ENCODE data around the gene BCL11A. TPM values are rescaled to one million over a fixed set of nuclear protein-coding genes. Genes with fewer than 3 reads are reported as not detected.

Gene BCL11A
- polyA plus RNA-seq, 3 donors: 8.7 to 15.6 (median 11.1) TPM

- Histone ChIP-seq H4K20me1 (ENCODE audit: insufficient read depth, low read length) (no peaks in the 10 kb centered on the region), H3K9ac (ENCODE audit: insufficient read depth, low read length, poor library complexity, severe bottlenecking) (no peak overlapping the region), H3K4me3 (replicated peaks in 1 of 3; ENCODE audit: low read depth in 2 of 3, low read length in 3 of 3) (no peak overlapping the region), H3K27ac (ENCODE audit: low read depth in 1 of 2, low read length in 2 of 2) (peak overlapping the region in 1 of 2 donors; percentile 94), H3K4me2 (replicated peaks; ENCODE audit: extremely low read depth, low read length, poor library complexity, severe bottlenecking) (no peak overlapping the region), H2AFZ (ENCODE audit: insufficient read depth, low read depth, low read length, poor library complexity, severe bottlenecking) (no peak overlapping the region), H3K79me2 (ENCODE audit: insufficient read depth, low read length) (no peaks in the 10 kb centered on the region), H3K9me3 (replicated peaks in 1 of 2; ENCODE audit: control insufficient read depth in 1 of 2, insufficient read depth in 1 of 2, low read length in 2 of 2) (no peaks in the 10 kb centered on the region), H3K27me3 (ENCODE audit: control insufficient read depth in 2 of 2, insufficient read depth in 2 of 2, low read length in 2 of 2) (no peaks in the 10 kb centered on the region), H3K4me1 (ENCODE audit: control insufficient read depth in 1 of 2, insufficient read depth in 2 of 2, low read length in 2 of 2) (peaks cover 26 to 43% of the 10 kb centered on the region in 2 donors), H3K36me3 (replicated peaks in 1 of 2; ENCODE audit: control insufficient read depth in 1 of 2, insufficient read depth in 2 of 2, low read length in 2 of 2) (no peaks in the 10 kb centered on the region)
- H3K9me3 Mint-ChIP-seq: peaks cover 0 to 2% (median 0%) of the 10 kb centered on the region in 7 donors
- WGBS (ENCODE audit: insufficient coverage): 69% methylated on average over 3 of the region's 6 CpGs
- intact Hi-C loops (cut with micrococcal nuclease): loop anchor here in 1 of 2 donors (10.0 kb wide), 1 partner anchor 54 kb away; no protein-coding TSS in a partner anchor
- TF ChIP-seq CTCF (IDR thresholded peaks at IDR 0.05): no peak
- H3K36me3 Mint-ChIP-seq: peaks cover 0 to 3% of the 10 kb centered on the region in 2 donors
- peak overlapping the region in 3 of 7 donors; percentile 6 to 81 (median 75) for H3K27ac Mint-ChIP-seq
- H3K4me1 Mint-ChIP-seq: peaks cover 46% of the 10 kb centered on the region
- no peak for DNase-seq
- H3K4me3 Mint-ChIP-seq: no peak overlapping the region
- H3K27me3 Mint-ChIP-seq (ENCODE audit: low read depth in 3 of 3): peaks cover 0 to 1% (median 0%) of the 10 kb centered on the region in 3 donors
Observed at GRCh38 chr2:60440767-60441163, 112.7 kb downstream of the BCL11A start.

- Histone ChIP-seq H3K9me3 (replicated peaks in 1 of 2; ENCODE audit: control insufficient read depth in 1 of 2, insufficient read depth in 1 of 2, low read length in 2 of 2) (no peaks in the 10 kb centered on the region), H3K4me3 (replicated peaks in 1 of 3; ENCODE audit: low read depth in 2 of 3, low read length in 3 of 3) (peak overlapping the region in 1 of 3 experiments; percentile 61), H3K9ac (ENCODE audit: insufficient read depth, low read length, poor library complexity, severe bottlenecking) (no peak overlapping the region), H3K27me3 (ENCODE audit: control insufficient read depth in 2 of 2, insufficient read depth in 2 of 2, low read length in 2 of 2) (no peaks in the 10 kb centered on the region), H3K36me3 (replicated peaks in 1 of 2; ENCODE audit: control insufficient read depth in 1 of 2, insufficient read depth in 2 of 2, low read length in 2 of 2) (no peaks in the 10 kb centered on the region), H3K27ac (ENCODE audit: low read depth in 1 of 2, low read length in 2 of 2) (peak overlapping the region in 1 of 2 donors; percentile 94), H3K79me2 (ENCODE audit: insufficient read depth, low read length) (no peaks in the 10 kb centered on the region), H3K4me1 (ENCODE audit: control insufficient read depth in 1 of 2, insufficient read depth in 2 of 2, low read length in 2 of 2) (peaks cover 26 to 43% of the 10 kb centered on the region in 2 donors), H2AFZ (ENCODE audit: insufficient read depth, low read depth, low read length, poor library complexity, severe bottlenecking) (peak overlapping the region; percentile 87), H4K20me1 (ENCODE audit: insufficient read depth, low read length) (no peaks in the 10 kb centered on the region), H3K4me2 (replicated peaks; ENCODE audit: extremely low read depth, low read length, poor library complexity, severe bottlenecking) (peak overlapping the region; percentile 74)
- H3K27ac Mint-ChIP-seq: peak overlapping the region; percentile 93 to 99 (median 96)
- no peak for DNase-seq
- intact Hi-C loops (cut with micrococcal nuclease): loop anchor here in 1 of 2 donors (10.0 kb wide), 1 partner anchor 55 kb away; no protein-coding TSS in a partner anchor
- H3K27me3 Mint-ChIP-seq (ENCODE audit: low read depth in 3 of 3): peaks cover 0 to 1% (median 0%) of the 10 kb centered on the region in 3 donors
- H3K9me3 Mint-ChIP-seq: peaks cover 0 to 2% (median 0%) of the 10 kb centered on the region in 7 donors
- peaks cover 0 to 3% of the 10 kb centered on the region in 2 donors for H3K36me3 Mint-ChIP-seq
- TF ChIP-seq CTCF (IDR thresholded peaks at IDR 0.05): no peak
- whole genome bisulfite sequencing (ENCODE audit: insufficient coverage): no CpG with 5 or more reads among the region's 3 CpGs
- H3K4me3 Mint-ChIP-seq: no peak overlapping the region
- H3K4me1 Mint-ChIP-seq: peaks cover 48% of the 10 kb centered on the region
Observed at GRCh38 chr2:60440079-60440766, 113.2 kb downstream of the BCL11A start.
